ENCODE measurements around the gene SREK1IP1. TPM values are rescaled to one million over a fixed set of nuclear protein-coding genes. Genes with fewer than 3 reads are reported as not detected.

SREK1IP1 gene
- total and polyA plus RNA-seq, 9 of the 15 experiments (the other 6 are each of a cell fraction or from before 2014, with no cell fraction given) = 6.9 to 45.2 (median 21.7) TPM

DNA sequence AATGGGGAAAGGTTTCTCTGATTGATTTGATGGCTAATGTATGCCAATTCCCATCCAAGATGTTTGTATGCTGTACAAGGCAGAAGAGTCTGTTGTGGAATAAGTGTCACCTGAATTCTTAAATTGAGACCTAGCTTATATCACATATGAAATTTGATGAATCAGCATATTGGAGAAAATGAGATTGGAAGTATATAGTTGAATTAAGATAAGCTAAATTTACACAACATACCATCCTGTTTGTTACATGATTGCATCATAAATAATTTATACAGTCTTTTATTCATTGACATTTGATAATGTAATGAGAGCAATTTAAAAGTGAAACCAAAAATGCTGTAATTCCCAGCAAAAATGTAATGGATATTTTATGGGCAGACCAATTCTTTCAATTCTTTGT lies 1.4 kb upstream of the SREK1IP1 start (continued):
- peak; percentile 99 for TF ChIP-seq ZNF316 (IDR thresholded peaks at IDR 0.05)

DNA sequence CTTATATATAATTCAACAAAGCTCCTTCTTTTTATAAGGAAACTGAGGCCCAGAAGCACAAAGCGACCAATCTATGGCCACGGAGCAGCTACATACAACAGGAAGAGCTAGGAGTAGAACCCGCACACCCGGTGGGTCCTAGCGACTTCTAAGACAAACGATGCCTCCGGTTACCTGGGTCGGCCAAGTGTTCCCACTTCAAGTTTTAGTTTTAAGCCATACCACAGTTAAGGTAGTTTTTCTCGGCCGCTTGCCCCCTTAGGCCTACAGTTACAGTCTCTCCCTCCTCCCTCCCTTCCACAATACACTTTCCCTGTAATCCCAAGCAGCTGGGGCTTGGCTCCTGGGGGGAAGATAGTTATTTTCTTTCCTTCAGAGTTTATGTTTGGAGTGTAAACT lies 533 bp downstream of the SREK1IP1 start:
- H3K27ac ChIP-seq (ENCODE audit: extremely low read depth, low read depth, low read length) = peak overlapping the region; percentile 97
- H3K4me3 ChIP-seq = peak overlapping the region; percentile 79
- peaks cover 0 to 14% of the 10 kb centered on the region in 2 experiments; a peak in 3 of 5 replicates for H3K4me1 ChIP-seq (replicated peaks in 1 of 2; ENCODE audit: control insufficient read depth in 2 of 2, insufficient read depth in 2 of 2, low read length in 2 of 2)
- peak overlapping the region; percentile 100 for H2AFZ ChIP-seq (ENCODE audit: low read depth, low read length)
- FAIRE-seq (no peak), DNase-seq (ENCODE audit: extremely low read depth in 1 of 4, low spot score in 3 of 4) (peak; percentile 12 to 38 (median 14)), ATAC-seq (peak; percentile 42)
- WGBS (ENCODE audit: insufficient coverage, low coverage, missing lambda C conversion rate) = 2% methylated on average over 10 of the region's 10 CpGs
- no peaks in the 10 kb centered on the region for H3K9me1 ChIP-seq (ENCODE audit: control insufficient read depth, insufficient read depth, low read length)
- H3K79me2 ChIP-seq (ENCODE audit: control insufficient read depth, insufficient read depth, low read length) = peaks cover 81% of the 10 kb centered on the region
- BruUV-seq (replicated peaks) = TSS peak; percentile 56
- in situ Hi-C loops (cut with MboI) = no loop called here
- H4K20me1 ChIP-seq (replicated peaks; ENCODE audit: control insufficient read depth, insufficient read depth, low read length) = no peaks in the 10 kb centered on the region
- H3K36me3 ChIP-seq (ENCODE audit: control insufficient read depth, insufficient read depth, low read length) = peaks cover 35% of the 10 kb centered on the region
- intact Hi-C loops (cut with micrococcal nuclease) = loop anchor here (5.0 kb wide), 1 partner anchor 86 kb away; no protein-coding TSS in a partner anchor
- peak overlapping the region; percentile 93 for H3K4me2 ChIP-seq (ENCODE audit: insufficient read depth, low read length)
- ChIA-PET POLR2A (interaction anchor here (0.5 to 1.8 kb wide), 8 partner anchors 9 to 895 kb away, joined by 3 to 7 read pairs (median 4); no protein-coding TSS in a partner anchor), CTCF (ENCODE audit: low intra/inter-chr PET ratio) (no interaction called here)
- H3K27me3 ChIP-seq (ENCODE audit: control insufficient read depth in 2 of 2, insufficient read depth in 2 of 2, low read length in 2 of 2) = no peaks in the 10 kb centered on the region
- H3K9ac ChIP-seq (ENCODE audit: insufficient read depth in 1 of 2, low read depth in 2 of 2, low read length in 2 of 2) = peak overlapping the region; percentile 96 to 97
- no peaks in the 10 kb centered on the region for H3K9me3 ChIP-seq (replicated peaks; ENCODE audit: control insufficient read depth, insufficient read depth, low read depth, low read length)
- 0 out of 4 replicates have a peak, but pooled peaks of 1 of the 2 experiments have one; percentile 10 for TF ChIP-seq SIN3A (IDR thresholded peaks at IDR 0.05; ENCODE audit: borderline replicate concordance in 2 of 2, control insufficient read depth in 1 of 2, low read depth in 2 of 2, low read length in 2 of 2)
- TF ChIP-seq, protein P1, sequence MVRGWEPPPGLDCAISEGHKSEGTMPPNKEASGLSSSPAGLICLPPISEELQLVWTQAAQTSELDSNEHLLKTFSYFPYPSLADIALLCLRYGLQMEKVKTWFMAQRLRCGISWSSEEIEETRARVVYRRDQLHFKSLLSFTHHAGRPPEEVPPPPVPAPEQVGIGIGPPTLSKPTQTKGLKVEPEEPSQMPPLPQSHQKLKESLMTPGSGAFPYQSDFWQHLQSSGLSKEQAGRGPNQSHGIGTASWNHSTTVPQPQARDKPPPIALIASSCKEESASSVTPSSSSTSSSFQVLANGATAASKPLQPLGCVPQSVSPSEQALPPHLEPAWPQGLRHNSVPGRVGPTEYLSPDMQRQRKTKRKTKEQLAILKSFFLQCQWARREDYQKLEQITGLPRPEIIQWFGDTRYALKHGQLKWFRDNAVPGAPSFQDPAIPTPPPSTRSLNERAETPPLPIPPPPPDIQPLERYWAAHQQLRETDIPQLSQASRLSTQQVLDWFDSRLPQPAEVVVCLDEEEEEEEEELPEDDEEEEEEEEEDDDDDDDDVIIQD (CRISPR knock-in tag; IDR thresholded peaks at IDR 0.05) = no peak
- no peak for TF ChIP-seq ZNF232 (CRISPR knock-in tag; IDR thresholded peaks at IDR 0.05)
- TF ChIP-seq NR2F6 (CRISPR knock-in tag; IDR thresholded peaks at IDR 0.05) = no peak
- no peak for TF ChIP-seq SAFB (IDR thresholded peaks at IDR 0.05; ENCODE audit: borderline replicate concordance, low read depth, low read length)
- TF ChIP-seq, protein P2, sequence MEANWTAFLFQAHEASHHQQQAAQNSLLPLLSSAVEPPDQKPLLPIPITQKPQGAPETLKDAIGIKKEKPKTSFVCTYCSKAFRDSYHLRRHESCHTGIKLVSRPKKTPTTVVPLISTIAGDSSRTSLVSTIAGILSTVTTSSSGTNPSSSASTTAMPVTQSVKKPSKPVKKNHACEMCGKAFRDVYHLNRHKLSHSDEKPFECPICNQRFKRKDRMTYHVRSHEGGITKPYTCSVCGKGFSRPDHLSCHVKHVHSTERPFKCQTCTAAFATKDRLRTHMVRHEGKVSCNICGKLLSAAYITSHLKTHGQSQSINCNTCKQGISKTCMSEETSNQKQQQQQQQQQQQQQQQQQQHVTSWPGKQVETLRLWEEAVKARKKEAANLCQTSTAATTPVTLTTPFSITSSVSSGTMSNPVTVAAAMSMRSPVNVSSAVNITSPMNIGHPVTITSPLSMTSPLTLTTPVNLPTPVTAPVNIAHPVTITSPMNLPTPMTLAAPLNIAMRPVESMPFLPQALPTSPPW (CRISPR knock-in tag; IDR thresholded peaks at IDR 0.05) = no peak; the same call in 1 of the 2 replicates
- TF ChIP-seq GTF2E2 (tag; IDR thresholded peaks at IDR 0.05) = no peak
- no peak for TF ChIP-seq BCL6 (CRISPR knock-in tag; IDR thresholded peaks at IDR 0.05)
- no peak for TF ChIP-seq HNRNPL (IDR thresholded peaks at IDR 0.05; ENCODE audit: low read depth, low read length)
- TF ChIP-seq, protein P3, sequence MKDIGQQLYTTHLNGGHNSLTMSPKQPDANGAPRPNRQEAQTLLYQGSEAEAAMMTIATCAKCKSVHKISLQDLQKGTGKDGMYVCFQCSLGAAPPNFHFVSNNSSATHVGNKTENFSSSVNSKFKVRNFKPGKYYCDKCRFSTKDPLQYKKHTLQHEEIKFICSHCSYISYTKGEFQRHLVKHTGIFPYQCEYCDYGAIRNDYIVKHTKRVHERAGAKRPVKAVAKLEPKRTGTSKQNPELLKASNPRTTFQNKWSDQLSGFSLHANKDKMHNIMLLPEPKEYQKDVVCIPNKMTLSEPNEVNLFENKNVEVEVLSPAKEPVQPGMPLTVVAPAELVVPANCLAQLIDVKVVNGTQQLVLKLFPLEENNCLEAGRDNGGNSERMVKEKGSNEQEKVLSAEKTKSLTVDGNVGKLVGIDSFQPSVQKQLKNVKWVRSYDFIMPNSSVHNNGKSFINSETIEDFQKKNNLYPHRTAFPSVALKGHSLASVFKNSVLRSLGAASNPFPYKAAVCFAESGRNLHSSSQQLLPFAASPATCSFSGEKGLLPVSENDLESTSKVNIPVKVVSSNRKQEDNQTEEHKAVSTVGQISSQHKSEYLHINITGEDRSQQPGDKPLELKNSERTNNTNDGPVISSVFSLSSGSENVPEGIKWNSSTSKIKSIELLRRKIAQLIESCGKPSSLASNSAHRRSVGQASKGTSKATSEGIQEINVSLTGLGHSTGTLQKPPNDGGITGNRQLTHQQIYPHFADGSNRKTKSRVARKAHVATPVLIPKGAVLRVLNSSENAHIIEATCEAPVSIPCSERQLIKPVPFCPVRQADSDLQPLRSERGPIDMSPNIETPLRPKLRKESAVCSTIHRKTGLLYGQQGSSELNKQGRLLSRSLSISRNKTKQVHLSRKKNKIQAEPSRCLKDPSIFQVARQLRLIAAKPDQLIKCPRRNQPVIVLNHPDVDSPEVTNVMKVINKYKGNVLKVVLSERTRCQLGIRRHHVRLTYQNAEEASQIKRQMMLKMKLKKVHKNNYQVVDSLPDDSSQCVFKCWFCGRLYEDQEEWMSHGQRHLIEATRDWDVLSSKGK (CRISPR knock-in tag; IDR thresholded peaks at IDR 0.05) = no peak
